Measurements from ENCODE around the gene XYLT1.

GRCh38 chr16:17273142-17273561 is 197.6 kb downstream of the XYLT1 start:
- TF ChIP-seq CTCF (IDR thresholded peaks at IDR 0.05) (no peak), MXD4 (CRISPR knock-in tag; IDR thresholded peaks at IDR 0.05; ENCODE audit: borderline replicate concordance) (no peak), TEAD4 (CRISPR knock-in tag; IDR thresholded peaks at IDR 0.05) (no peak), ZNF232 (CRISPR knock-in tag; IDR thresholded peaks at IDR 0.05) (no peak)
